Measurements from ENCODE around the gene SNCG.
"Not testable (repeated sequence)": the region's sequence is repeated elsewhere in the genome, so short reads cannot be mapped to it uniquely, and the experiment has no call there.

SNCG gene

GRCh38 chr10:86961481-86962091, 3.2 kb downstream of the SNCG start:
- FAIRE-seq, result no peak

GRCh38 chr10:86962136-86962980, 4.0 kb downstream of the SNCG start:
- no peak for FAIRE-seq

GRCh38 chr10:86962981-86963310, 4.5 kb downstream of the SNCG start:
- no peak for FAIRE-seq

GRCh38 chr10:86963341-86963919, 5.0 kb downstream of the SNCG start:
- FAIRE-seq, result no peak

GRCh38 chr10:86964061-86964846, 5.9 kb downstream of the SNCG start:
- FAIRE-seq, result no peak

GRCh38 chr10:86964847-86965190, 6.4 kb downstream of the SNCG start:
- FAIRE-seq, result no peak

- FAIRE-seq, result no peak
Observed at GRCh38 chr10:86965986-86966654, 7.7 kb downstream of the SNCG start.

- FAIRE-seq, result no peak
Observed at GRCh38 chr10:86967481-86967941, 9.1 kb downstream of the SNCG start.

- no peak for FAIRE-seq
Observed at GRCh38 chr10:86968271-86968993, 10.0 kb downstream of the SNCG start, which contains the start of gene ADIRF. ADIRF (plus strand) TSS chr10:86968482; CDS start chr10:86968545, 63 bp downstream.

GRCh38 chr10:86968994-86969355, 10.6 kb downstream of the SNCG start:
- no peak for FAIRE-seq

GRCh38 chr10:86969421-86970041, 11.1 kb downstream of the SNCG start:
- no peak for FAIRE-seq

- FAIRE-seq, result no peak
Observed at GRCh38 chr10:86970162-86970981, 12.0 kb downstream of the SNCG start.

GRCh38 chr10:86970982-86971231, 12.5 kb downstream of the SNCG start:
- FAIRE-seq, result no peak

- FAIRE-seq, result no peak
Observed at GRCh38 chr10:86971232-86971991, 13.0 kb downstream of the SNCG start.

GRCh38 chr10:86972613-86973380, 14.4 kb downstream of the SNCG start:
- FAIRE-seq, result no peak

- no peak for FAIRE-seq
Observed at GRCh38 chr10:86974484-86974883, 16.1 kb downstream of the SNCG start.

- no peak for FAIRE-seq
Observed at GRCh38 chr10:86976362-86977056, 18.1 kb downstream of the SNCG start.

- not testable (repeated sequence) for FAIRE-seq
Observed at GRCh38 chr10:86978457-86978856, 20.1 kb downstream of the SNCG start.

All from TTC549 (cell line).